Measurements from ENCODE around the gene DTHD1. TPM values are rescaled to one million over a fixed set of nuclear protein-coding genes. Genes with fewer than 3 reads are reported as not detected.

The DTHD1 gene
- total RNA-seq, 1 experiment from 2014 or later, result not detected

GRCh38 chr4:36317721-36318120 is 36.3 kb downstream of the DTHD1 start:
- POLR2A ChIA-PET, result no interaction called here

More at GRCh38 chr4:36317721-36318120, 36.3 kb downstream of the DTHD1 start:
- ChIA-PET CTCF (no interaction called here), RAD21 (ENCODE audit: low non-redundant PET in 1 of 2, low total read pairs in 2 of 2, uncharacterized antibody in 2 of 2, unreplicated experiment in 2 of 2) (no interaction called here)
- no peaks in the 10 kb centered on the region for H4K20me1 ChIP-seq (ENCODE audit: insufficient read depth)
- no peak overlapping the region for H3K27ac ChIP-seq (ENCODE audit: low read depth, low read length)
- H3K4me2 ChIP-seq (ENCODE audit: low read length), result no peak overlapping the region
- H3K79me2 ChIP-seq (ENCODE audit: insufficient read depth, low read length), result no peaks in the 10 kb centered on the region
- no TSS peak for BruUV-seq (replicated peaks)
- intact Hi-C loops (cut with micrococcal nuclease), result no loop called here
- no peak overlapping the region for H2AFZ ChIP-seq (ENCODE audit: low read depth, low read length, poor library complexity, severe bottlenecking)
- no peaks in the 10 kb centered on the region for H3K9me3 ChIP-seq (ENCODE audit: control insufficient read depth in 1 of 2, insufficient read depth in 1 of 2, low read depth in 1 of 2, low read length in 2 of 2)
- DNase-seq (ENCODE audit: low read depth, low spot score) (no peak), ATAC-seq (no peak)
- no peaks in the 10 kb centered on the region for H3K9me2 ChIP-seq (ENCODE audit: insufficient read depth)
- H3K9ac ChIP-seq (ENCODE audit: low read length), result no peak overlapping the region
- no peaks in the 10 kb centered on the region for H3K4me1 ChIP-seq (ENCODE audit: control insufficient read depth in 1 of 2, insufficient read depth in 2 of 2, low read length in 2 of 2)
- H3K36me3 ChIP-seq (ENCODE audit: control insufficient read depth in 1 of 2, insufficient read depth in 2 of 2, low read length in 2 of 2), result no peaks in the 10 kb centered on the region
- no peak for TF ChIP-seq ATF3 (IDR thresholded peaks at IDR 0.05)
- no peak for TF ChIP-seq FOSL1 (IDR thresholded peaks at IDR 0.05; ENCODE audit: low read depth)
- no peak for TF ChIP-seq ZNF274 (IDR thresholded peaks at IDR 0.05; ENCODE audit: low read depth, low read length)
- TF ChIP-seq REST (IDR thresholded peaks at IDR 0.05; ENCODE audit: low read depth), result no peak
- no peak for TF ChIP-seq POLR2A (IDR thresholded peaks at IDR 0.05; ENCODE audit: borderline replicate concordance, extremely low read depth, insufficient read depth, insufficient read length)
- TF ChIP-seq CEBPB (IDR thresholded peaks at IDR 0.05; ENCODE audit: low read depth), result no peak
- TF ChIP-seq EZH2 (IDR thresholded peaks at IDR 0.05), result no peak
- no peak for TF ChIP-seq SIN3A (IDR thresholded peaks at IDR 0.05; ENCODE audit: low read depth)
- H3K4me3 ChIP-seq (replicated peaks in 1 of 2; ENCODE audit: low read depth in 1 of 2, low read length in 2 of 2), result no peak overlapping the region
- H3K27me3 ChIP-seq (ENCODE audit: insufficient read depth, low read length), result no peaks in the 10 kb centered on the region

Measured in HCT116 (cell line).